HG03095 (cell line): Measurements from ENCODE around the gene TRMT11.
"Not testable (repeated sequence)": the region's sequence is repeated elsewhere in the genome, so short reads cannot be mapped to it uniquely, and the experiment has no call there.

ENCODE experiments used
- ATAC-seq: cut with Tn5 transposase; IDR thresholded peaks from one replicate; pipeline ENCODE4 v1.9.1; 2021; ENCODE audit warnings: moderate library complexity; ENCODE audit not compliant: unreplicated experiment

Gene TRMT11

DNA sequence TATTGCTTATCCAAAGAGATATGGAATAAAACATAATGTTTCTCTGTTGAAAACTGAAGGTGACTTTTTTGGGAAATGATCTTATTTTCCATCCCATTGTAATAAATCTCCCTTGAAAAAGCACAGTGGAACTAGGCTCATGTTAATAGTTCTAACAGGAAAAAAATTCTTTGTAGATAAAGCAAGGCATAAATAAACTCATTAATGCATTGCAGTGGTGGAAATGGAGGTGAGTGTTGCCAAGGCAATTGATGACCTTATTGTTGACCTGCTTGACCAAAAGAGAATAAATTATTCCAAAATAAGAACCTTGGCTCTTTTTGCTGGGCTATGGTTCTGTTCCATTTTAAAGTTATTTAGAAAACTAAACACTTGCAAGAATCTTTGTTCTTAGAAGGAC is 55.2 kb downstream of the TRMT11 start:
- ATAC-seq = no peak

DNA sequence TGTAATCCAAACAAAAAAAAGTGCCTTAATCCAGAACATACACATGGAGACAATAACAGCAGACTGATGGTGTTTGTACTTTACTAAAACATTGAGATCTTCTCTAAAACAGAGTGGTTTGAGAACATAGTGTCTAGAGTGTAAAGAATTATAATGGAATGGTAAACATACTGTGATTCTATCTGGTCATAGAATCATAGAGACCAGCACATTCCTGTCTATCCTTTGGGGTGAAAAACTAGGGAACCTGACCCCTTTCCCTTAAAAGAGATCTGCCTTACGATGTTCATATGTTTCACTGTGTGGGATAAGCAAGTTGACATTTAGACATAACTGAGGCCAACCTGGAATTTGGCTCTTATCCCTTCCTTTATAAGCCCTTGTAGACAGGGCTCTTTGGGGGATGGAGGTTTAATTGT is 55.7 kb downstream of the TRMT11 start:
- no peak for ATAC-seq

DNA sequence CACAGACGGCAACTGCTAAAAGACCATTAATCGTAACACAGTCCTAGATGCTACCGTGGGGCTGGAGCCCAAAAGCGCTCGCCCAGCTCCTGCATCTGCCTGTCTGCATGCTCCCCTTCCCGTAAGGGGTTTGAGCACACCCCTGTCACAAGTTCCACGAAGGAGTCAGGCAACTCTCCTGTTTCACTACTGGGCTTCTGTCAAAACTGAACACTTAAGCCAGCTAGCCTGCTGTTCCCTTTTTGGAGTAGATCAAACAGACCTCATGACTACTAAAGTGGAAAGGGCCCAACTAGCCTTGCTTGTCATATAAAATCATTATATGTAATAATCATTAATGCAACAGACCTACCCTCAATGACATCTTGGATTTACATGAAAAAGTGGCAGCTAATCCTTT is 61.3 kb downstream of the TRMT11 start:
- no peak for ATAC-seq

DNA sequence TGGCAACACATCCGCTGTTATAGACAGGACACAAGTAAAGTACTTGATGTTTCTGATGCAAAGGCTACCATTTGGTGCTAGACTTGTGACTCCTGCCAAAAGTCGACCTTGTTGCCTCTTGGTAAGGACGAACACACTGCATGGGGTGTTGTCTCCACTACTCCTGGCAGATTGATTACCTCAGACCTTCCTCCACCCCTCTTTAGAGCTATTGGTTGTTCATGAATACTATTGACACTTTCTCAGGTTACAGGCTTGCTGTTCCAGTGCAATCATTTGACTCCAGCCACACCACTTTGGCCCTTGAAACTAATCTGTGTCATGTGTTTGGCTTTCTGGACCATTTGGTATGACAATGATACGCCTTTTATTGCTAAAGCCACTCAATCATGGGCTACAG is 62.3 kb downstream of the TRMT11 start:
- ATAC-seq = no peak

DNA sequence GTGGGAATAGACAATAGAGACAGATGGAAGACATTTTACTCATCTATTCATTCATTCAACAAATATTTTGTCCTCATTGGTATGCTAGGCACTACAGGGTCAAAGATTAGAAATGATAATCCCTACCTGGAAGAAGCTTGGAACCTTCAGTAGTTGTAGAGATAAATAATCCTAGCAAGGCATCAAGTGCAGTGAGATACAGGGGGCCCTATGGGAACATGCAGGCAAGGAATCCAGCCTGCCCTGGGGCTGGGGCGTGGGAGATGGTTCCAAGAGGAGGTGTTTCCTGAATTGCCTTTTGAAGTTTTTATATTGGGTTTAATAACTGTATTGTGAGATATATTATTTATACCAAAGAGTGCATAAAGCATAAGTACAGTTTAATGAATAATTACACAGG is 64.5 kb downstream of the TRMT11 start:
- ATAC-seq = no peak

DNA sequence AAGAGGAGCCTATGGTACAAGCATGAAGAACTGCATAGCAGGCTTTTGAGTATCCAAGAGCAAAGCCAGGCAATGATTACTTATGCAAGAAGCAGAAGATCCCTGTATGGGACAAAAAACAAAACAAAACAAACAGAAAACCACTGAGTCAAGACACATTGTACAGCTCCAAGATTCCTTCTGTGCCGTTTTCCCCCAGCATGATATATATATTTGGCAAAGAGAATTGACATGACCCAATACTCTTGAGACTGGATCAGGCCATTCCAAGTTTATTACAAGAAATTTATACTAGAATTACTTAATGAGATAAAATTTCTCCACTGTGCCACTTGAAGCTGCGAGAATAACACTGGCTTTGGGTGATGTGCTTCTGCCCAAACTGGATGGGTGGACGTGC is 65.5 kb downstream of the TRMT11 start:
- no peak for ATAC-seq

DNA sequence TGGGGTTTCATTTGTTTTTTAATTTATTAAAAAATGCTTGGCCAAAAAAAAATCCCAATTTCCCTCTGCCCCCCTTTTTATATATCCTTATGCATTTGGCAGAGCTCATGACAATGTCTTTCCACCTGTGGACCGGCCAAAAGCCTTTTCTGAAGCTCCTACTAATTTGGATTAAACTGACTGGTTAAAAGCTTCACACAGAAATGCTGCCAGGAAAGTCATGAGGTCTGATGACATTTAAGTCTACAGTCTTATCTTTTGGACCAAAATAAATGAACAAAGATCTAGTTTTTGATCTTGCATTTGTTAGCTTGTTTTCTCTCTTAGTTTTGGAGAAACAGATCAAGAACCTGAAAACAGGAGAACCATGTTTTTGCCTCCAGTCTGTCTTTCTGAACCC is 66.1 kb downstream of the TRMT11 start:
- no peak for ATAC-seq

DNA sequence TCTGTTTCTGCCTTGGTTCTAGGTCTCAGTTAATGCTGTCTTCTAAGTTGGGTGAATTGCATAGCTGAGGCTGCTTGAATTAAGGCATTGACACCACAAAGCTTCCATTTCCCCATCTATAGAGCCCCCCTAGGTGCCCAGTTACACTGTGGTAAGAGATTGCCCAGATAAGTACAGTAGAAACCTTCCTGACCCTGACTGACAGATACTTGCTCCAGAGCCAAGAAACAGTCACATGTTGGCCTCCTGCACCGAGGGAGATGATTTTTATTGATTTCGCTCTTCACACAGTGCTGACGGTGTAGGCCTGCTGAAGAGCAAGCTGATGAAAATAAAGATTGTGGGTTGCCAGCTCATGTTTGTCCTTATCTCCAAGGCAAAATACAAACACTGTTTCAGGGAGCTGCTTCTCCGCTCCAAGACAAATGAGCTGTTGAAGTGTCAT is 67.9 kb downstream of the TRMT11 start:
- no peak for ATAC-seq

DNA sequence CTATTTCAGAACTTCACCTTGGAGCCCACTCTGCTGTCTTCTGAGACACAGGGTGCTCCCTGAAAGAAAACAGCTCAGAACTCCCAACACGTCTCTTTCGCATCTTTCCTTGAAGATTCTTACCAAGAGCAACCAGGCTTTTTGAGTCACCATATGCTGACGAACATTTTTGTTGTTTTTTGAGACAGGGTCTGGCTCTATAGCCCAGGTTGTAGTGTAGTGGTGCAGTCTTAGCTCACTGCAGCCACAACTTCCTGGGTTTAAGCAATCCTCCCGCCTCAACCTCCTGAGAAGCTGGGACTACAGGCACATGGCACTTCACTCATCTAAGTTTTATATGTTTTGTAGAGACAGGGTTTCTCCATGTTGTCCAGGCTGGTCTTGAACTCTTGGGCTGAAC is 68.5 kb downstream of the TRMT11 start:
- no peak for ATAC-seq

DNA sequence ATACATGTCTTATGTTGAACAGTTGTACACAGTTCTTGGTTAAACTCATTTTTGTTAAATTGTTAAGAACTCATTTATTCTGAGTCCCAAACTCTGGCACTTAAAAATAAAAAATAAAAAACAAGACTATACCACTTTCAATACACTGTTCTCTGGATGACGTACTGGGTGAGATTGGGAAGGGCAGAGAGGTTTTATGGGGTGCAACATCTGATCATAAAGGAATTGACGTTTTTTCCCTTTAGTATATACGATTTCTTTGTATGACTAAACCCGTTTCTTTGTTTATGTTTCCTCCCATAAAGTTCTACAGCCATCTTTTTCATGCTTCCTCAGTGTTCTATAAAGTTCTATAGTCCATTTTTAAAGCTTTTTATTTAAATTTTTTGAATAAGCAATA is 69.1 kb downstream of the TRMT11 start:
- no peak for ATAC-seq

DNA sequence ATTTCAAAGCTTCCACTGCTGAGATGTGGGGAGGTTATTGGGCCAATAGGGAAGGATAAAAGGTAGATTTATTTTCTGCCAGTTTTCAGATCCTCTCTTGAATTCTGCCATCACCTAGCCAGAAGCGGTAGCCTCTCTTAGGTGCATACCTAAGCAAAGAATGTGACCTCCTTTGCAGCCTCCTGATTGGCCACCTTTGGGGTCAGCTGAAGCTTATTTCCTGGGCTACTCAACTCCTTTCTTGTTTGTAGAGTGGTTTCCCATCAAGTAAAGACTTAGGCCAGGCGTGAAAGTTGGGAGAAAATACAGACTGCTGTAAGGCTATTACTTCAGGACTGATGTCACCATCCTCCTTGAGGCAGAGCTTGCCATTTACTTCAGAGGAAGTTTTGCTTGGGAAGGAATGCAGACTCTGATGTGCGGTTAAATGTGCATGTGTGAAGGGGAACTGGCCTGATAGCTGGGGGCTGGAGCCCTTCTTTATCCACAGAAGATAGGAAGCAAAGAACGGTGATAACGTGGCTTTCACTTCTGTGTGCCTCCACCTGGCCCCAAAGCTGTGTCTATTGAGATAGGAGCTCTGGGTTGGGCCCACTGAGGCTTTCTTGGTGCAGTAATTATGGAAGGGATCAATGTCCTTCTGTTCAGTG is 70.1 kb downstream of the TRMT11 start:
- ATAC-seq = no peak

DNA sequence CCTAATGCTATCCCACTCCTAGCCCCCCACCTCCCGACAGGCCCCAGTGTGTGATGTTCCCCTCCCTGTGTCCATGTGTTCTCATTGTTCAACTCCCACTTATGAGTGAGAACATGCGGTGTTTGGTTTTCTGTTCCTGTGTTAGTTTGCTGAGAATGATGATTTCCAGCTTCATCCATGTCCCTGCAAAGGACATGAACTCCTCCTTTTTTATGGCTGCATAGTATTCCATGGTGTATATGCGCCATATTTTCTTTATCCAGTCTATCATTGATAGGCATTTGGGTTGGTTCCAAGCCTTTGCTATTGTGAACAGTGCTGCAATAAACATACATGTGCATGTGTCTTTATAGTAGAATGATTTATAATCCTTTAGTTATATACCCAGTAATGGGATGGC is 71.7 kb downstream of the TRMT11 start:
- not testable (repeated sequence) for ATAC-seq

DNA sequence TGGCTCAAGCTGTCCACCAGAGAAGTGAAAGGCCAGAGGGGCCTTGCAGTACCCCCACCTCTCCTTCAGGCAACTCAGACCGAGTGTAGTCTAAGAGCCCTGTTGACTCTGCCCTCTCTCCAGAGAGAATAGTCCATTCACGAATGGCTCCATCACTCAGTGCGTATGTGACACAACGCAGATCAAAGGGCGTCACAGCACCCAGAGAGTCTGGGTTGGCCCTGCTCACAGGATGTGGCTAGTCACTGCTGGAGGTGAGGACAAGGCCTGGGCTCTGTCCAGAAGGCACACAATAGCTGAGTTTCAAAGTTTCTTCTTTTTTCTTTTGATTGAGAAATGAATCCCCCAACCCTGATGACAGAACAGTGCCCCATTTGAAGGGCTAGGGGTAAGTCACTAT is 74.1 kb downstream of the TRMT11 start:
- no peak for ATAC-seq

DNA sequence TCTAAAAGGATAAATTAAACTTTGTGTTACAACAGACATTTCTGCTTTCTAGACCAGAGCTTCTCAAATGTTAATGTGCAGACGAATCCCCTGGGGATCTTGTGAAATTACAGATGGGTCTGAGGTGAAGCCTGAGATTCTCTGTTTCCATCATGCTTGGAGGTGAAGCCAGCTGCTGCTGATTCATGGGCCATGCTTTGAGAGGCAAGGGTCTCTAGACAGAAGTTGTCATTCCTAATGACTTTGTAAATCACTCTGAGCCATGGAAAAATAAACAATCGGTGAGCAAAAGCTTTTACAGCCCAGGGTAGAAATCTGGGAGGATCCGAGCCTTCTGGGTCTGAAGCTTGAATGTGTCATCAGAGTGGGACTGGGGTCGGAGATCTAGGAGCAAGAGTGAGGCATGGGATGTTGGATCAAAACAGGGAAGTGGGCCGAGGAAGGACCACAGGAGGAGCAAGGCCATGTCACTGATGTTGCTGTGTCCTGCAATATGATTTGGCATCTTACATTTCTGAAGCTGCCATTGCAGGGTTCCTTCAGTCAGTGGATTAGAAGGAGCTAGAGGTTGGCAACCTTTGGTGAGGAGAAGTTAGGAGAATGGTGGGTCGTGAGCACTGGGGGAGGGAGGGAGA is 77.3 kb downstream of the TRMT11 start:
- peak; percentile 84 for ATAC-seq

DNA sequence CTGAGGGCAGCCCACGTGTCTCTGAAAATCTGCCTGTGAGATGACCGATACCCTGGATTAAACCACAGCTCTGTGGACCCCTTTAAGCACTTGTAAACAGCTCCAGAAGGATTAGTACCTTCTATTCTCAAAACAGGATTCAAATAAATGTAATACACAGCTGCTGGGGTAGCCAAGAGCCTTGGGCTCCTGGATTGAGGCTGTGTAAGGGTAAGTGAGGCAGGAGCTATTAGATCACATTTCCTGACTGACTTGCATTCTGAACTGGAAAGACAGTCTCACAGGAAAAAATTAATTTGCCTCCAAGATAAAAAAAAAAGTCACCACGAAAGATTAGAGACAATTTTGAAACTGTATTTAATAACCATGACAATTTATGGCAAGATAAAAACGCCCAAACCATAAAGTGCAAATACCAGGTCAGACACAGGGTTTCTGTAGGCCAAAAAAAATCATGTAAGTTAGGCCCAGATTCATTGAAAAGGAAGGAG is 78.0 kb downstream of the TRMT11 start:
- ATAC-seq = no peak

DNA sequence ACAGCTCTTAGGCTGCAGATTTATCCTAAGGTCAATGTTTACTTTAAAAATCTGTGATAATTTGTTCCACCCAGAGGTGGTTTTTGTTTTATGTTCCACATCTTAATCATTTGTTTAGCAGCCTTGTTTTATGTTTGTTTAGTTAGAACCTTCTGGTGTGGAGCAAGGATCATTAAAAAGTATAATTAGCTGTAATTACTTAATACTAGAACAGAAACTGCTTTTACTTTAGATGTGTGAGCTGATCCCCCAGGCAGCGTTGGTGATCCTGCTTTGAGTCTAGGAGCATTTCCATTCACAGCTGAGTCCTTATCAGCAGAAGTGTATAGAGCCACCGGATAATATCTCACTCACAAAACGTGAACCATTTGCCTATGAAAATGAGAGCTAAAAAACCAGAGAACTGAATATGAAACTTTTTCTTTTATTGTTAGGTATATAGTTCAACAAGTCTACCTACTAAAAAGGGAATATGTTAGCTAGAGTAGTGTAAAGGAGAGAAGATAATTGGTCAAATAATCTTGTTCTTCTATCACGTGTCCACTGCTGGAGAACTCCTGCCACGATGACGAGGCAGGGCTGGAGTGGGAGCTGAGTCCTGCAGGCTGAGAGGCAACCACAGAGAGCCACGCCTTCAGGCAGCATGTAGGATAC is 78.5 kb downstream of the TRMT11 start:
- ATAC-seq = no peak

DNA sequence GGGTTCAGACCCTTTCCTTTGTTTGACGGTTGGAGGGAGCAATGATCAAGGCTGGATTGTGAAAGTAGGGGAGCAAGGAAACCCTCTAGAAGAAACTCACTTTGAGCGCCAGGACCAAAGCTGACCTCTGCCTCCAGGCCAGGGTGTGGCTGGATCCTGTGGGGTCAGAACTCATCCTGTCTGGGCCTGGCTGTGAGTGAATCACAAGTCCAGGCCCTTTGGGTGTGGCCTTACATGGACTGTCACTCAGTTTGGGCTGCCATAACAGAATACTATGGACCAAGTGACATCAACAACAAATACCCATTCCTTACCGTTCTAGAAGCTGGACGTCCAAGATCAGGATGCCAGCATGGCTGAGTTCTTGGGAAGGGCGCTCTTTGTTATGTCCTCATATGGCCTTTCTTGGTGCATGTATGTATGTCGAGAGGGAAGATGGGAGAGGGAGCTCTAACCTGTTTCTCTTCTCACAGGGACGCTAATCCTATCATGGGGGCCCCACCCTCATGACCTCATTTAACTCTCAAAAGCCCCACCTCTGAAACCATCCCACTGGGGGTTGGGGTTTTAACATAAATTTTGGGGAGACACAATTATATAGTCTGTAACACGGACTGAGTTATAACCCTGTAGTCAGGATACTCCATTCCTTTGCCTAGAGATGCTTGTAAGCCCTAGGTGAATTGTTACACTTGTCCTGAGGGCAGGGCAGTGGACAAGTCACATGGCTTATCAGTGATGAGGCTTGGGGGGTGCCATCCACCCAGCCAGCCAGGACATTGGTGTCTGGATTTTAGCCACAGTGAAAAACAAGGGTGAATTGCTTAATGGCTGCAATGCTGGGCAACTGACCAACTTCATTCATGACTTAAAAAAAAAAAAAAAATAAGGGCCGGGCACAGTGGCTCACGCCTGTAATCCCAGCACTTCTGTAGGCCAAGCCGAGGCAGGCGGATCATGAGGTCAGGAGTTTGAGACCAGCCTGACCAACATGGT is 80.0 kb downstream of the TRMT11 start:
- ATAC-seq = no peak

DNA sequence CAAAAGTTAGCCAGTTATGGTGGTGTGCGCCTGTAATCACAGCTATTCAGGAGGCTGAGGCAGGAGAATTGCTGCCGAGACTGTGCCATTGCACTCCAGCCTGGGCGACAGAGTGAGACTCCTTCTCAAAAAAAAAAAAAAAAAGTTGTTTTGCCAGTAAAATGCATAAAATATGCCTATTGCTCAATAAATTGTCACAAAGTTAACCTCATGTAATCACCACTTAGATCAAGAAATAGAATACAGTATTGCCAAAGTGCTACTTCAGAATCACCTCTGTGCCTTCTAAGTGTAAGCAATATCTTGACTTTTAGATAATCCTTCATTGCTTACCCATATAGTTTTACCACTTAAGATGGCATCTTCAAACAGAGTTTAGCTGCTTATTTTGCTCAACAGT is 80.7 kb downstream of the TRMT11 start:
- no peak for ATAC-seq

DNA sequence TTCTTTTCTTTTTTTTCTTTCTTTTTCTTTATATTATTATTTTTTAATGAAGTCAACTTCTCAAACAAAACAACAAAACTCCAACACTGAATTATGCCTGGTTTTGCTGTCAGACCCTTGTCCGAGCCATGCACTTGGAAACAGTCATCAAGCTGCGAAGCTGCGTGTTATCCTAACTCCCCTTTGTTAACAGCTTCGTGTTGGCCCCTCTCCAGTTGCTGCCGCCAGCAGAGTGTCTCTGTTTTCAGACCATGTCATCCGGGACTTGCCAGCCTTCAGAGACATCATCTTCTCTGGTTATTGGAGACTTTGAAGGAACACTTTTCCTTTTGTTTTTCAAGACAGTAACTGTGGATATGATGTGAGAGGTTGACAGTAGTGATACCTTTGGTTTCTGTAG is 83.1 kb downstream of the TRMT11 start:
- no peak for ATAC-seq

DNA sequence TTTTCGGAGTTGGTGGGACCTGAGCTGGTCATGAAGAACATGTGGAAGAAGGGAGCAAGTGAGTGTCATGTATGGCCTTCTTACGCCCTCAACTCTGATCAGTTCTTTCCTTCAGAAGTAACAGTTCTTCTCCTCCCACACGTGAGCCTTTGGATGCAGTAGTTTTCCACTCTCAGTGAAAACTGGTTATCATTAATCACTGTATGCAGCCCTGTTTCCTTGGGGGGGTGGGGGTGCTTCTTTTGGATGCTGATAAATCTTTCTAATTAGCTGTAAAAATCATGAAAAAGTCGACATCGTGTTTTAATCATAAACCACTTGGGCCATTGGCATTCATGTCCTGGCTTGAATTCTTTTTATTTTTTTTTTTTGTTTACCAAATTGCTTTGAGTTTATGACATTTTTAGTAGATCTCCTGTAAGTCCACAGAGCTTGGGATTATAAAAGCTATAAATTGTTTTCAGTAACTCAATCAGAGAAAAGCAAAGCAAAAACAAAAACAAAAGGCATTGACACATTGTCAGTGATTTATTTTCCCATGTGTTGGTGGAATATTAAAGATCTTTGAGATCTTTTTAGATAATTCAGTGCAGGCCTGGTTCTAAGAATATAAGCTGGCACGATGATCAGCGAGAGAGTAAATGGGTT is 84.8 kb downstream of the TRMT11 start:
- no peak for ATAC-seq

DNA sequence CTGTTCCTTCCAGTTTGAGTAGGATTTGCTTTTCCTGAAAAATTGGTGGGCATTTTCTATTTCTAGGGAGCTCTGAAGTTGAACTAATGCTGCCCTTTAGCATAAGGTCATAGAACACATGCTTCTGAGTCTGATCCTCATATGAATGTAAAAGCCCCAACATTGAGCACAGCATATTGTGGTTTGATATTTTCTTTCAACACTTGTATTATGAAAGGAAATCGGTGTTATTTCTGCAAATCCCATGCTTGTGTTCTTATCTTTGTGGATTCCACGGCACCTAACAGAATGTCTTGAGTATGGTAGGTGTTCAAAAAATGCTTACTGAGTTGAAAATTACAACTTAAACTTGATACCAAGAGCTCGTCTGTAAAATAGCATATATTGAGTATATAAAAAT is 85.8 kb downstream of the TRMT11 start:
- ATAC-seq = no peak
